ENCODE results near the gene GRAMD4.

DNA sequence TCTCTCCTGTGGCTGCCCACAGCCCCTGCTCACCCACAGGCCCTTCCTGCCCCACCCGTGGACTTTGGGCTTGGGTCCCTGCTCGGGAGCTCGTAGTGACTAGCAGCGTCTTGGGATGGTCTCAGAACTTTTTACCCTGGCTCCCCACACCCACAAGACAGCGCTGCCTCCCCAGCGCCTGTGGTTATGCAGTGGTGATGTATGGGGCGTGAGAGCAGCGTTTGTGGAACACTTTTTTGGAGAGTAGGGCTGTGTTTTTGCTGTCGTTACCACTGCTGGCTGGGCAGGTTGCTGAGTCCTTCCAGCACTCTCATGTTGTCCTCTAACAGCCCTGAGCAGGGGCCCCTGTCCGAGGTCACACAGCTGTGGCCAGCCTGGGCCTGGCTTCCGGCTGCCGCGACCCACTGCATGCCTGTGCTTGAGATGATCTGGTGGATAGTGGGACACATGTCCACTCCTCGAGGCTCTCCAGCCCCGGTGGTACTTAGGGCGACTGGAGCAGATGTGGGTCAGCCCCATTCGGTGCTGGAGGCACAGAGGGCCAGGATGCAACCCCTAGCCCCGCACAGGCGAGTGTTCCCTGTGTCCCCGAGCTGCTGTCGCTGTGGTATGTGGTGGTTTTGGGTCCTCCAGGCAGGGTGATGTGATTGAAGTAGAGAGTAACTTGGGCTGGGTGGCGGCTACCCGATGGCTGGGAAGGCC is 7.1 kb upstream of the GRAMD4 start:
- TF ChIP-seq, protein P1, sequence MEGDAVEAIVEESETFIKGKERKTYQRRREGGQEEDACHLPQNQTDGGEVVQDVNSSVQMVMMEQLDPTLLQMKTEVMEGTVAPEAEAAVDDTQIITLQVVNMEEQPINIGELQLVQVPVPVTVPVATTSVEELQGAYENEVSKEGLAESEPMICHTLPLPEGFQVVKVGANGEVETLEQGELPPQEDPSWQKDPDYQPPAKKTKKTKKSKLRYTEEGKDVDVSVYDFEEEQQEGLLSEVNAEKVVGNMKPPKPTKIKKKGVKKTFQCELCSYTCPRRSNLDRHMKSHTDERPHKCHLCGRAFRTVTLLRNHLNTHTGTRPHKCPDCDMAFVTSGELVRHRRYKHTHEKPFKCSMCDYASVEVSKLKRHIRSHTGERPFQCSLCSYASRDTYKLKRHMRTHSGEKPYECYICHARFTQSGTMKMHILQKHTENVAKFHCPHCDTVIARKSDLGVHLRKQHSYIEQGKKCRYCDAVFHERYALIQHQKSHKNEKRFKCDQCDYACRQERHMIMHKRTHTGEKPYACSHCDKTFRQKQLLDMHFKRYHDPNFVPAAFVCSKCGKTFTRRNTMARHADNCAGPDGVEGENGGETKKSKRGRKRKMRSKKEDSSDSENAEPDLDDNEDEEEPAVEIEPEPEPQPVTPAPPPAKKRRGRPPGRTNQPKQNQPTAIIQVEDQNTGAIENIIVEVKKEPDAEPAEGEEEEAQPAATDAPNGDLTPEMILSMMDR (conservative IDR thresholded peaks at IDR 0.05; ENCODE audit: low read depth, low read length): no peak
- TF ChIP-seq EZH2phosphoT487 (IDR thresholded peaks at IDR 0.05; ENCODE audit: borderline replicate concordance, low read length) (no peak), EZH2 (IDR thresholded peaks at IDR 0.05; ENCODE audit: low read length, unreplicated experiment) (no peak)
